Esophagus mucosa (tissue), 1 donor: Measurements from ENCODE around the gene CWF19L2. TPM values are rescaled to one million over a fixed set of nuclear protein-coding genes. Genes with fewer than 3 reads are reported as not detected.

Experiments
- ATAC-seq: fragments of 200-7000 bp; cut with Tn5 transposase; one replicate; pipeline ENCODE4 v1.9.1; 2020
- total RNA-seq: library from RNA; stranded (reverse); gene quantifications from one replicate; pipeline ENCODE4 v1.2.4, GENCODE V29; 2023
- donor health status: DM: yes; HTN: yes; CAD: no.

CWF19L2 gene
- total RNA-seq, 1 donor from 2014 or later, result 6.8 TPM

DNA sequence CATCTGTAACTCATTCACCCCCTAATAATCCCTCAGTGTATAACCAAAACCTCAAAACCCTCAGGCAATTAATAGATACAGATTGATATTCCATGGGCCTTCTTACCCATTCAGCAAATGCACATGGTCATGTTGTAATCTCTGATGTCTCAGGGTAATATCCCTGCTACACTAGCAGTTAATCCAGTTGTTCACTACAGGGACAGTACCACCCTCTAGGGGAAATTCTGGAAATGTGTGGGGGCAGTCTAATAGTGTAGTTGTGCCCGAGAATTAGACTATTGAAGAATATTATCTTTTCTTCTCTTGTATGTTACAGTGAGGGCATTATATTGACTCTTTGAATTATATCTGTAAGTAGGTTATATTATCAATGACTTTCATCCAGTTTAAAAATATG is 175.4 kb downstream of the CWF19L2 start:
- no peak for ATAC-seq

Other genes starting within 250 kb of the CWF19L2 start
- 4.2 TPM for gene ALKBH8, start 107.9 kb upstream of the CWF19L2 start, total RNA-seq
- gene ELMOD1, start 133.3 kb upstream of the CWF19L2 start, total RNA-seq, result not detected